GM21447 (cell line): Measurements from ENCODE around the gene MYCN.
"Not testable (repeated sequence)": the region's sequence is repeated elsewhere in the genome, so short reads cannot be mapped to it uniquely, and the experiment has no call there.

ENCODE experiments used
- ATAC-seq: cut with Tn5 transposase; IDR thresholded peaks from one replicate; pipeline ENCODE4 v1.9.1; 2021; ENCODE audit not compliant: unreplicated experiment

The MYCN gene

GRCh38 chr2:15942711-15943345 lies 2.5 kb downstream of the MYCN start:
- ATAC-seq = no peak

- ATAC-seq = no peak
These were observed 3.3 kb downstream of the MYCN start for GRCh38 chr2:15943378-15944280.

GRCh38 chr2:15944325-15945017 lies 4.1 kb downstream of the MYCN start:
- no peak for ATAC-seq

GRCh38 chr2:15945909-15946705 lies 5.8 kb downstream of the MYCN start:
- no peak for ATAC-seq

- no peak for ATAC-seq
These were observed 6.6 kb downstream of the MYCN start for GRCh38 chr2:15946983-15947382.

GRCh38 chr2:15947431-15947830 lies 7.1 kb downstream of the MYCN start:
- no peak for ATAC-seq

GRCh38 chr2:15948704-15948957 lies 8.3 kb downstream of the MYCN start:
- ATAC-seq = no peak

- ATAC-seq = no peak
These were observed 8.8 kb downstream of the MYCN start for GRCh38 chr2:15949126-15949525.

GRCh38 chr2:15949551-15949950 lies 9.2 kb downstream of the MYCN start:
- ATAC-seq = no peak

- no peak for ATAC-seq
These were observed 10.0 kb downstream of the MYCN start for GRCh38 chr2:15950088-15950952.

GRCh38 chr2:15951936-15952335 lies 11.6 kb downstream of the MYCN start:
- ATAC-seq = not testable (repeated sequence)

GRCh38 chr2:15952451-15953146 lies 12.2 kb downstream of the MYCN start:
- ATAC-seq = no peak

GRCh38 chr2:15953147-15953630 lies 12.8 kb downstream of the MYCN start:
- no peak for ATAC-seq

GRCh38 chr2:15953891-15954680 lies 13.7 kb downstream of the MYCN start:
- ATAC-seq = no peak

GRCh38 chr2:15954761-15955160 lies 14.4 kb downstream of the MYCN start:
- no peak for ATAC-seq

GRCh38 chr2:15955232-15955988 lies 15.1 kb downstream of the MYCN start:
- ATAC-seq = no peak

GRCh38 chr2:15956230-15956629 lies 15.9 kb downstream of the MYCN start:
- ATAC-seq = no peak
